Measurements from ENCODE around the gene CDH15. TPM values are rescaled to one million over a fixed set of nuclear protein-coding genes. Genes with fewer than 3 reads are reported as not detected.

Gene CDH15
- total and polyA plus RNA-seq, 2 of the 13 experiments (the other 11 are each of a cell fraction or from before 2014, with no cell fraction given): 0.74 to 2.2 TPM

DNA sequence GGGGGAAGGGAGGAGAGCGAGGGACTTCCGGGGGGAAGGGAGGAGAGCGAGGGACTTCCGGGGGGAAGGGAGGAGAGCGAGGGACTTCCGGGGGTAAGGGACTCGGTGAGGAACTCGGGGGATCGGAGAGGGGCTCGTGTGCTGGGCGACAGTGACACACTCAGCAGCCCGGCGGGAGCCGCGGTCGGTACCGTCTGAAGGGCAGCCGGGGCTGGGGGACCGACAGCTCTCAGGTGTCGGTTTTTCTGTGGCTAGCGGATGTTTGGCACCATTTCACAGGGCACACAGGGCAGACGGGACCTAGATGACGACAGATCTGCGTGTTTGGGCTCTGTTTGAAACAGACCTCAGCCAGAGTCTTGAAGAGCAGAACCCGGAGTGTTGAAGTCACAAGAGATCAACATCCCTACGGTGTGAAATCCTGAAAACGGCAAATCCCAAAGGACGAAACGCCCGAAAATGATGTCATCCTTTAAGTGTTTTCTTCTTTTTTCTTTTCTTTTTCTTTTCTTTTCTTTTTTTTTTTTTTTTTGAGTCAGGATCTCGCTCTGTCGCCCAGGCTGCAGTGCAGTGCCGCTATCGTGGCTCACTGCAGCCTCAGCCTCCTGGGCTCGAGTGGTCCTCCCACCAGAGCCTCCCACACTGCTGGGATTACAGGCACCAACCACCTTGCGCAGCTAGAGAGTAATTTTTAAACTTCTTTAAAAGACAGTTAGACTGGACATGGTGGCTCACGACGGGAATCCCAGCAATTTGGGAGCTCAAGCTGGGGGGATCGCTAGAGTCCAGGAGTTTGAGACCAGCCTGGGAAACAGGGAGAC, 69.8 kb downstream of the CDH15 start (continued):
- peak; percentile 82; the same call in 1 of the 2 replicates for TF ChIP-seq NKX3-1 (CRISPR knock-in tag; IDR thresholded peaks at IDR 0.05)
- TF ChIP-seq SKI (IDR thresholded peaks at IDR 0.05; ENCODE audit: partially characterized antibody): peak; percentile 26
- no peak for TF ChIP-seq ZNF737 (CRISPR knock-in tag; IDR thresholded peaks at IDR 0.05; ENCODE audit: borderline replicate concordance)
- TF ChIP-seq, protein P1, sequence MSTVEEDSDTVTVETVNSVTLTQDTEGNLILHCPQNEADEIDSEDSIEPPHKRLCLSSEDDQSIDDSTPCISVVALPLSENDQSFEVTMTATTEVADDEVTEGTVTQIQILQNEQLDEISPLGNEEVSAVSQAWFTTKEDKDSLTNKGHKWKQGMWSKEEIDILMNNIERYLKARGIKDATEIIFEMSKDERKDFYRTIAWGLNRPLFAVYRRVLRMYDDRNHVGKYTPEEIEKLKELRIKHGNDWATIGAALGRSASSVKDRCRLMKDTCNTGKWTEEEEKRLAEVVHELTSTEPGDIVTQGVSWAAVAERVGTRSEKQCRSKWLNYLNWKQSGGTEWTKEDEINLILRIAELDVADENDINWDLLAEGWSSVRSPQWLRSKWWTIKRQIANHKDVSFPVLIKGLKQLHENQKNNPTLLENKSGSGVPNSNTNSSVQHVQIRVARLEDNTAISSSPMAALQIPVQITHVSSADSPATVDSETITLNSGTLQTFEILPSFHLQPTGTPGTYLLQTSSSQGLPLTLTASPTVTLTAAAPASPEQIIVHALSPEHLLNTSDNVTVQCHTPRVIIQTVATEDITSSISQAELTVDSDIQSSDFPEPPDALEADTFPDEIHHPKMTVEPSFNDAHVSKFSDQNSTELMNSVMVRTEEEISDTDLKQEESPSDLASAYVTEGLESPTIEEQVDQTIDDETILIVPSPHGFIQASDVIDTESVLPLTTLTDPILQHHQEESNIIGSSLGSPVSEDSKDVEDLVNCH (CRISPR knock-in tag; IDR thresholded peaks at IDR 0.05): no peak
- no peak for TF ChIP-seq EP300 (IDR thresholded peaks at IDR 0.05; ENCODE audit: low read depth in 2 of 2, low read length in 2 of 2)
- peak; percentile 57 for TF ChIP-seq EP300 (CRISPR knock-in tag; IDR thresholded peaks at IDR 0.05; ENCODE audit: borderline replicate concordance)
- TF ChIP-seq, protein P2, sequence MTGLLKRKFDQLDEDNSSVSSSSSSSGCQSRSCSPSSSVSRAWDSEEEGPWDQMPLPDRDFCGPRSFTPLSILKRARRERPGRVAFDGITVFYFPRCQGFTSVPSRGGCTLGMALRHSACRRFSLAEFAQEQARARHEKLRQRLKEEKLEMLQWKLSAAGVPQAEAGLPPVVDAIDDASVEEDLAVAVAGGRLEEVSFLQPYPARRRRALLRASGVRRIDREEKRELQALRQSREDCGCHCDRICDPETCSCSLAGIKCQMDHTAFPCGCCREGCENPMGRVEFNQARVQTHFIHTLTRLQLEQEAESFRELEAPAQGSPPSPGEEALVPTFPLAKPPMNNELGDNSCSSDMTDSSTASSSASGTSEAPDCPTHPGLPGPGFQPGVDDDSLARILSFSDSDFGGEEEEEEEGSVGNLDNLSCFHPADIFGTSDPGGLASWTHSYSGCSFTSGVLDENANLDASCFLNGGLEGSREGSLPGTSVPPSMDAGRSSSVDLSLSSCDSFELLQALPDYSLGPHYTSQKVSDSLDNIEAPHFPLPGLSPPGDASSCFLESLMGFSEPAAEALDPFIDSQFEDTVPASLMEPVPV (CRISPR knock-in tag; IDR thresholded peaks at IDR 0.05): peak; percentile 41; the same call in 1 of the 2 replicates
- TF ChIP-seq, protein P3, sequence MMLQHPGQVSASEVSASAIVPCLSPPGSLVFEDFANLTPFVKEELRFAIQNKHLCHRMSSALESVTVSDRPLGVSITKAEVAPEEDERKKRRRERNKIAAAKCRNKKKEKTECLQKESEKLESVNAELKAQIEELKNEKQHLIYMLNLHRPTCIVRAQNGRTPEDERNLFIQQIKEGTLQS (CRISPR knock-in tag; IDR thresholded peaks at IDR 0.05): no peak
- no peak for TF ChIP-seq CBX2 (IDR thresholded peaks at IDR 0.05; ENCODE audit: low read depth, low read length)
- no peak for TF ChIP-seq CBX2 (CRISPR knock-in tag; IDR thresholded peaks at IDR 0.05; ENCODE audit: low read depth)
- no peak for TF ChIP-seq RFX1 (IDR thresholded peaks at IDR 0.05)
- TF ChIP-seq ZNF333 (CRISPR knock-in tag; IDR thresholded peaks at IDR 0.05; ENCODE audit: borderline replicate concordance): peak; percentile 77; the same call in 1 of the 2 replicates
- TF ChIP-seq, protein P4, sequence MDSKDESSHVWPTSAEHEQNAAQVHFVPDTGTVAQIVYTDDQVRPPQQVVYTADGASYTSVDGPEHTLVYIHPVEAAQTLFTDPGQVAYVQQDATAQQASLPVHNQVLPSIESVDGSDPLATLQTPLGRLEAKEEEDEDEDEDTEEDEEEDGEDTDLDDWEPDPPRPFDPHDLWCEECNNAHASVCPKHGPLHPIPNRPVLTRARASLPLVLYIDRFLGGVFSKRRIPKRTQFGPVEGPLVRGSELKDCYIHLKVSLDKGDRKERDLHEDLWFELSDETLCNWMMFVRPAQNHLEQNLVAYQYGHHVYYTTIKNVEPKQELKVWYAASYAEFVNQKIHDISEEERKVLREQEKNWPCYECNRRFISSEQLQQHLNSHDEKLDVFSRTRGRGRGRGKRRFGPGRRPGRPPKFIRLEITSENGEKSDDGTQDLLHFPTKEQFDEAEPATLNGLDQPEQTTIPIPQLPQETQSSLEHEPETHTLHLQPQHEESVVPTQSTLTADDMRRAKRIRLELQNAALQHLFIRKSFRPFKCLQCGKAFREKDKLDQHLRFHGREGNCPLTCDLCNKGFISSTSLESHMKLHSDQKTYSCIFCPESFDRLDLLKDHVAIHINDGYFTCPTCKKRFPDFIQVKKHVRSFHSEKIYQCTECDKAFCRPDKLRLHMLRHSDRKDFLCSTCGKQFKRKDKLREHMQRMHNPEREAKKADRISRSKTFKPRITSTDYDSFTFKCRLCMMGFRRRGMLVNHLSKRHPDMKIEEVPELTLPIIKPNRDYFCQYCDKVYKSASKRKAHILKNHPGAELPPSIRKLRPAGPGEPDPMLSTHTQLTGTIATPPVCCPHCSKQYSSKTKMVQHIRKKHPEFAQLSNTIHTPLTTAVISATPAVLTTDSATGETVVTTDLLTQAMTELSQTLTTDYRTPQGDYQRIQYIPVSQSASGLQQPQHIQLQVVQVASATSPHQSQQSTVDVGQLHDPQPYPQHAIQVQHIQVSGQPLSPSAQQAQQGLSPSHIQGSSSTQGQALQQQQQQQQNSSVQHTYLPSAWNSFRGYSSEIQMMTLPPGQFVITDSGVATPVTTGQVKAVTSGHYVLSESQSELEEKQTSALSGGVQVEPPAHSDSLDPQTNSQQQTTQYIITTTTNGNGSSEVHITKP (CRISPR knock-in tag; IDR thresholded peaks at IDR 0.05; ENCODE audit: low read depth): no peak
- peak; percentile 13; the same call in 1 of the 2 replicates for TF ChIP-seq ZKSCAN1 (IDR thresholded peaks at IDR 0.05; ENCODE audit: low read length)
- peak; percentile 84; the same call in 1 of the 2 replicates for TF ChIP-seq ZNF205 (CRISPR knock-in tag; IDR thresholded peaks at IDR 0.05)
- TF ChIP-seq, protein P5, sequence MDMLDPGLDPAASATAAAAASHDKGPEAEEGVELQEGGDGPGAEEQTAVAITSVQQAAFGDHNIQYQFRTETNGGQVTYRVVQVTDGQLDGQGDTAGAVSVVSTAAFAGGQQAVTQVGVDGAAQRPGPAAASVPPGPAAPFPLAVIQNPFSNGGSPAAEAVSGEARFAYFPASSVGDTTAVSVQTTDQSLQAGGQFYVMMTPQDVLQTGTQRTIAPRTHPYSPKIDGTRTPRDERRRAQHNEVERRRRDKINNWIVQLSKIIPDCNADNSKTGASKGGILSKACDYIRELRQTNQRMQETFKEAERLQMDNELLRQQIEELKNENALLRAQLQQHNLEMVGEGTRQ (IDR thresholded peaks at IDR 0.05; ENCODE audit: low read depth, low read length): no peak
- TF ChIP-seq, protein P5 (CRISPR knock-in tag; IDR thresholded peaks at IDR 0.05; ENCODE audit: borderline replicate concordance): peak; percentile 58; the same call in 1 of the 2 replicates
- TF ChIP-seq ZBTB42 (CRISPR knock-in tag; IDR thresholded peaks at IDR 0.05): peak; percentile 54; the same call in 1 of the 2 replicates
- peak; percentile 93 for TF ChIP-seq ZNF138 (CRISPR knock-in tag; IDR thresholded peaks at IDR 0.05; ENCODE audit: low read depth)
